EL (cell line): Measurements from ENCODE around the gene SCGN.
"Not testable (repeated sequence)": the region's sequence is repeated elsewhere in the genome, so short reads cannot be mapped to it uniquely, and the experiment has no call there.

ENCODE experiments used
- DNase-seq: peaks from one replicate; pipeline ENCODE4 v3.0.0-alpha.2; 2016

Gene SCGN

GRCh38 chr6:25732468-25733198 is 80.6 kb downstream of the SCGN start:
- DNase-seq, result no peak

GRCh38 chr6:25735261-25735660 is 83.2 kb downstream of the SCGN start:
- DNase-seq, result no peak

GRCh38 chr6:25743868-25744267 is 91.9 kb downstream of the SCGN start:
- DNase-seq, result no peak

GRCh38 chr6:25745836-25746235 is 93.8 kb downstream of the SCGN start:
- DNase-seq, result no peak

- DNase-seq, result no peak
Measured at GRCh38 chr6:25746968-25747367, 95.0 kb downstream of the SCGN start.

GRCh38 chr6:25747477-25747876 is 95.5 kb downstream of the SCGN start:
- no peak for DNase-seq

- no peak for DNase-seq
Measured at GRCh38 chr6:25748049-25748448, 96.0 kb downstream of the SCGN start.

GRCh38 chr6:25748601-25749517 is 96.8 kb downstream of the SCGN start:
- not testable (repeated sequence) for DNase-seq

- DNase-seq, result no peak
Measured at GRCh38 chr6:25749837-25750236, 97.8 kb downstream of the SCGN start.

- no peak for DNase-seq
Measured at GRCh38 chr6:25750906-25751305, 98.9 kb downstream of the SCGN start.
